Astrocyte of the cerebellum (primary cell): Measurements from ENCODE around the gene POC1B.
"Not testable (repeated sequence)": the region's sequence is repeated elsewhere in the genome, so short reads cannot be mapped to it uniquely, and the experiment has no call there.

Experiments
- DNase-seq: peaks from one replicate; pipeline ENCODE4 v3.0.0-alpha.2; 2011; ENCODE audit warnings: low read depth
- H3K4me3 ChIP-seq: 2 replicates; pipeline ENCODE4 v1.5.1; 2011; ENCODE audit warnings: mild to moderate bottlenecking, low read depth, low read length, moderate library complexity
- in situ Hi-C: cut with HindIII; loops from 2 replicates; pipeline ENCODE4 v1.10.0; 2017; ENCODE audit warnings: low sequenced_read_pairs
- TF ChIP-seq, protein P1 (sequence below): IDR thresholded peaks from 2 replicates; pipeline ENCODE4 v1.5.1; 2012; ENCODE audit warnings: low read length, low read depth, moderate library complexity, mild to moderate bottlenecking; ENCODE audit errors: missing control alignments

POC1B gene

DNA sequence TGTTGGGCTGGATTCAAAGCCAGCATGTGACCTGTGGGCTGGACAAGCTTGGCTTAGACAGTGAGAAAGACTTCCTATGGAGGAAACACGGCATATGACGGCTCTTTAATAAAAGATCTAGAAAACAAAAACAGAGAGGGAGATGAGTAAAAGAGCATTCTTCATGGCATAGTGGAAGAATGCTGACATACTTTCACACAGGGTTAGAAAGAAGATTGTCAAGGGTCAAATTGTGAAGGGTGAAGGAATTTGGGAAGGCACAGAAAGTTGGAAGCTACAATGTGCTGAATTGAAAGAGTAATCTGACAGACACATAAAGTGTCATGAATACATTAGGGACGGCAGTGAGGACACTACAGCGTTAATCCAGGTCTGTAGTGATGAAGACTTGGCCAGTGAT lies 64.7 kb downstream of the POC1B start:
- in situ Hi-C loops, result loop anchor here (10.0 kb wide), 1 partner anchor 416 kb away; no protein-coding TSS in a partner anchor
- no peak for DNase-seq
- TF ChIP-seq, protein P1, sequence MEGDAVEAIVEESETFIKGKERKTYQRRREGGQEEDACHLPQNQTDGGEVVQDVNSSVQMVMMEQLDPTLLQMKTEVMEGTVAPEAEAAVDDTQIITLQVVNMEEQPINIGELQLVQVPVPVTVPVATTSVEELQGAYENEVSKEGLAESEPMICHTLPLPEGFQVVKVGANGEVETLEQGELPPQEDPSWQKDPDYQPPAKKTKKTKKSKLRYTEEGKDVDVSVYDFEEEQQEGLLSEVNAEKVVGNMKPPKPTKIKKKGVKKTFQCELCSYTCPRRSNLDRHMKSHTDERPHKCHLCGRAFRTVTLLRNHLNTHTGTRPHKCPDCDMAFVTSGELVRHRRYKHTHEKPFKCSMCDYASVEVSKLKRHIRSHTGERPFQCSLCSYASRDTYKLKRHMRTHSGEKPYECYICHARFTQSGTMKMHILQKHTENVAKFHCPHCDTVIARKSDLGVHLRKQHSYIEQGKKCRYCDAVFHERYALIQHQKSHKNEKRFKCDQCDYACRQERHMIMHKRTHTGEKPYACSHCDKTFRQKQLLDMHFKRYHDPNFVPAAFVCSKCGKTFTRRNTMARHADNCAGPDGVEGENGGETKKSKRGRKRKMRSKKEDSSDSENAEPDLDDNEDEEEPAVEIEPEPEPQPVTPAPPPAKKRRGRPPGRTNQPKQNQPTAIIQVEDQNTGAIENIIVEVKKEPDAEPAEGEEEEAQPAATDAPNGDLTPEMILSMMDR, result no peak
- H3K4me3 ChIP-seq, result no peak overlapping the region

DNA sequence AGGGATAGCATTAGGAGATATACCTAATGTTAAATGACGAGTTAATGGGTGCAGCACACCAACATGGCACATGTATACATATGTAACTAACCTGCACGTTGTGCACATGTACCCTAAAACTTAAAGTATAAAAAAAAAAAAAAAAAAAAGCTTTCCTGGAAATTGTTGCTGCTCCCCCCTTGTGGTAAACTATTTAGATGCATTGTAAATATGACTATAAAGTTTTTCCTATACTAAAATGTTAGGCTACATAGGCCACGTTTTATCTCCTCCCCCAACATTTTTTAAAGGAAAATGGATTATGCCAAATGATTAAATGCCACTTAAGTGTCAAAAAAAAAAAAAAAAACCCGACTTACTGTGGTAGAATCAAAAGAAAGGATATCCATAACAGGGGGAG lies 66.6 kb downstream of the POC1B start:
- in situ Hi-C loops, DNase-seq, H3K4me3 ChIP-seq: not testable (repeated sequence)

DNA sequence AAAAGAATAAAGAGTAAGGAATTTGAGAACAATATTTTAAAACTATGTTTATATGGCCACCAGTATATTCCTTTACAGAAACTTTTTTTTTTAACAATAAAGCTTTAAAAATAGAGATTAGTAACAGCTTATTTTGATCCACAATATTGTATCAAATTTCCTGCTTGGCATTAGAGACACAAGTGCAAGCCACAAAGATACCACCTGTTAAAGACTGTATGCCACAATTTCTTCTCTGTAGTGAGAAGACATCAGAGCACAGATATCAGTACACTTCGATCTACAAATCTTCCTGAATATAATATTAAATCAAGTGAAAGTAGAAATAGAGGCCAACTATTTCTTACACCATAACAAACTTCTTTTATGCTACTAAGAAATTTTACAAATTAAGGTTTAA lies 69.3 kb downstream of the POC1B start:
- no peak for DNase-seq
- in situ Hi-C loops, result no loop called here
- no peak overlapping the region for H3K4me3 ChIP-seq
- TF ChIP-seq, protein P1, result no peak

DNA sequence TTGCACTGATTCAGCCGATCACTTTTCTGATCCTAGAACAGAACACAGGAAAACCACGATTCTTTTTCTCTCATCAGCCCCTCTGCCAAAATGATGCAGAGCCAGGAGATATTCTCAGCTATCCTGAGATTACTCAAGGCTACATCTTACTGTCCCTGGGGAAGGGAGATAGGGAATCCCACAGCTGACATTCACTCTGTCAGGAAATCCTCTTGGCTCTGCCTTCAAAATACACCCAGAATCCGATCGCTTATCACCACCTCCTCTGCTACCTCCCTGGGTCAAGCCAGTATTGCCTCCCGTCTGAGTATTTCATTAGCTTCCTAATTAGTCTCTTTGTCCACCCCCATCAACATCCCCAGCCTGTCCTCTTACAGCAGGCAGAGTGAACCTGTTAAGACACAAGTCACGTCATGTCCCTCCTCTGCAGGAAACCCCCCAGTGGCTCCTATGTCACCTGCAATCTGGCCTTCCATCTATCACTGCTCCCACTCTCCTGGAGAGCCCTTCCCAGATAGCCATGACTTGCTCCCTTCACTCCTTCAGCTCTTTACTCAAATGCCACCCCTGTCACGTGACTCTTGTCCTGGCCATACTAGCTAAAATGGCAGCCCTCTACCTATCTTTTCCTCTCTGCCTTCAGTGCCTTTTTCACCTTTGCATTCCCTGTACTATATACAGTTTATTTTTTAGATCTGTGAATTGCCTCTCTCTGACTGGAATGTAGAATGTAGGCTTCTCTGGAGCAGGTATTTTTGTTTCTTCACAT lies 71.6 kb downstream of the POC1B start:
- TF ChIP-seq, protein P1, result no peak
- no peak overlapping the region for H3K4me3 ChIP-seq
- DNase-seq, result no peak
- in situ Hi-C loops, result no loop called here

DNA sequence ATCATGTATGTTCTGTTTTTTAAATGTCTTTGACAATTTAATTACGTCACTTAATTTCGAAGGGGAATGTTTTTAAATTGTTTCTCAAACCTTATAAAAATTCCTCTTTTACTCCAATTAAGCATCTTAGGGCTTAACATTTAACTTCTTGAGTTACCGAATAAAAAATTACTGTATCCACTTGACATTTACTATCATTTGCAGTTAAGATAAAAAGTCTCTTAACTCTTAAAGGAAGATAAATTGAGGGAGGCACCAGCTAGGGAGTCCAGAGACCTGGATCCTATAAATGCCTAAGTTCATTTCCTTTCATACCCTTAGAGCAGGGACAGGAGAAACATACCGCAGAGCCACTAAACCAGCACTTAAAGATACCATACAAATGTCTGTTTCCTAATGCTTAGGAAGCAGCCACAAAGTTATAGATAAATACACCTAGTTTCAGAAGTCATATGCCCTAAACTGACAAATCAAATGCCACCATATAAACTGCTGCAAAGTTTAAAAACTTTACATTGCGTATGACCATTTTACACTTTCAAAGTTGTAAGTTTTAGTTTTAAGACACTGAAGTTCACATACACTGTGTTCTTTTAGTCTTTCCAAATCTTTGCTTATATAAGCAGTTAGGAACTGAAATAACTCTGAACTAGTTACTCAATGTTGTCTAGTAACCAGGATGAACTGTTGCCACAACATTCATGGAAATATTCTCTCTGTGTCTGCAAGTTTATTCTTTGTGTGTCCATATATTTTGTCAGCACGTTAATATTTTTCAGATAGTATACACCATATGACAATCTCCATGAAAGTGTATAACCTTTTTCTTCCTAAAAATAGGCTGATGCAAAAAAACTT lies 72.5 kb downstream of the POC1B start:
- TF ChIP-seq, protein P1, result no peak
- DNase-seq, result no peak
- H3K4me3 ChIP-seq, result no peak overlapping the region
- in situ Hi-C loops, result no loop called here

DNA sequence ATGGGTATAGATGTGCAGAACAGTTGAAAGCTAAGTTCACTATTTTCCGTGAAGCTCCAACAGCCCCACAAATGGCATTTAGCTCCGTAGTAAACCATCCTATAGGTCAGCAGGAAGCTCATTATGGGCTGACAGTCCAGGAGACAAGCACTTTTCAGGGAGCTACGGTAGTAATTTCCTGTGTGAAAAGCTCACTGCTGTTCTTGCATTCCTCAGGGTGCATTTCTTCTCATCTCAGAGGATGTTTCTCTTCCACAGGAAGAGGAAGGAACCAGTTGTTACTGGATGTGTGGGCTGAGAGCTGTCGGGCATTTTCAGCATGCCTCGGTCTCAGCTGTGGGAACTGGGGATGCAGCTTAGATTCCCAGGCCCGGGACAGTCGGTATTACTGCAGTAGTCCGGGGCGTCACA lies 74.0 kb downstream of the POC1B start:
- TF ChIP-seq, protein P1, result no peak

DNA sequence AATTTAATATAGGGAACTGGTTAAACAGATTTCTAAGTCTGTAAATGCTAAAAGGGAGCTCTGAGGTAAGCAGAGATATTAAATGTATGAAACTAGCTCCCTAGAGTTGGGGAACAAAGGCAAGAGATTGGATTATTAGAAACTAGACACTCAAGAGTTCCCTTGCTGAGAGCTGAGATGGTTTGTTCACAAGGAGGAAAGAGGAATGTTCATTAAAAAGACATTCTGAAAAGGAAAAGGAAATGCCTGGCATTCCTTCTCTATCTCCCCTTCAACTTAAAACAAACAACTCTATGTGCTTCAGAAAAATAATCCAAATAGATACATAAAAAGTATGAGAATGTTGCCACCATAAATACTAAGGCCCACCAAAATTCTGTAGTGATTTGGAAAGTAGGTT lies 74.9 kb downstream of the POC1B start:
- in situ Hi-C loops, result no loop called here
- H3K4me3 ChIP-seq, result no peak overlapping the region
- TF ChIP-seq, protein P1, result no peak
- DNase-seq, result peak; percentile 38

More for the DNA sequence above, 74.0 kb downstream of the POC1B start:
- in situ Hi-C loops, result no loop called here
- DNase-seq, result peak; percentile 16
- H3K4me3 ChIP-seq, result no peak overlapping the region
